Neural progenitor cell (in vitro differentiated cells): ENCODE data around the gene IL6R.

Source experiments
- EZH2 ChIP-seq: fragments of 200-600 bp; sonication (generic); IDR thresholded peaks from 2 replicates; pipeline ENCODE4 v1.6.1; 2017; ENCODE audit warnings: antibody characterized with exemption, mild to moderate bottlenecking, moderate library complexity
- TF ChIP-seq, protein P1 (sequence below): fragments of 200-600 bp; sonication (generic); IDR thresholded peaks from 2 replicates; pipeline ENCODE4 v1.5.1; 2017; ENCODE audit warnings: antibody characterized with exemption, mild to moderate bottlenecking

- TF ChIP-seq, protein P1, sequence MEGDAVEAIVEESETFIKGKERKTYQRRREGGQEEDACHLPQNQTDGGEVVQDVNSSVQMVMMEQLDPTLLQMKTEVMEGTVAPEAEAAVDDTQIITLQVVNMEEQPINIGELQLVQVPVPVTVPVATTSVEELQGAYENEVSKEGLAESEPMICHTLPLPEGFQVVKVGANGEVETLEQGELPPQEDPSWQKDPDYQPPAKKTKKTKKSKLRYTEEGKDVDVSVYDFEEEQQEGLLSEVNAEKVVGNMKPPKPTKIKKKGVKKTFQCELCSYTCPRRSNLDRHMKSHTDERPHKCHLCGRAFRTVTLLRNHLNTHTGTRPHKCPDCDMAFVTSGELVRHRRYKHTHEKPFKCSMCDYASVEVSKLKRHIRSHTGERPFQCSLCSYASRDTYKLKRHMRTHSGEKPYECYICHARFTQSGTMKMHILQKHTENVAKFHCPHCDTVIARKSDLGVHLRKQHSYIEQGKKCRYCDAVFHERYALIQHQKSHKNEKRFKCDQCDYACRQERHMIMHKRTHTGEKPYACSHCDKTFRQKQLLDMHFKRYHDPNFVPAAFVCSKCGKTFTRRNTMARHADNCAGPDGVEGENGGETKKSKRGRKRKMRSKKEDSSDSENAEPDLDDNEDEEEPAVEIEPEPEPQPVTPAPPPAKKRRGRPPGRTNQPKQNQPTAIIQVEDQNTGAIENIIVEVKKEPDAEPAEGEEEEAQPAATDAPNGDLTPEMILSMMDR = no peak
- TF ChIP-seq EZH2 = no peak
Measured at GRCh38 chr1:154425172-154425571, 20.0 kb downstream of the IL6R start.
